HG02840 (cell line): ENCODE measurements around the gene DBF4.
"Not testable (repeated sequence)": the region's sequence is repeated elsewhere in the genome, so short reads cannot be mapped to it uniquely, and the experiment has no call there.

Experiments
- ATAC-seq: cut with Tn5 transposase; IDR thresholded peaks from one replicate; pipeline ENCODE4 v1.9.1; 2021; ENCODE audit warnings: mild to moderate bottlenecking, moderate library complexity, moderate number of reproducible peaks; ENCODE audit not compliant: unreplicated experiment, low FRiP score

The DBF4 gene

DNA sequence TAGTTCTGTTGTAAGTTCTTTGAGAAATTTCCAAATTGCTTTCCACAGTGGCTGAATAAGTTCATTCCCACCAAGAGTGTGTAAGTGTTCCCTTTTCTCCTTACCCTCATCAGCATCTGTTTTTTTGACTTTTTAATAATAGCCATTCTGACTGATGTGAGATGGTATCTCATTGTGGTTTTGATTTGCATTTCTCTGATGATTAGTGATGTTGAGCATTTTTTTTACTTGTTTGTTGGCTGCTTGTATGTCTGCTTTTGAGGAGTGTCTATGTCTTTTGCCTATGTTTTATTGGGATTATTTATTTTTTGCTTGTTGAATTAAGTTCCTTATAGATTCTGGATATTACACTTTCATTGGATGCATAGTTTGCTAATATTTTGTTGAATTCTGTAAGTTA lies 69.6 kb downstream of the DBF4 start:
- not testable (repeated sequence) for ATAC-seq

DNA sequence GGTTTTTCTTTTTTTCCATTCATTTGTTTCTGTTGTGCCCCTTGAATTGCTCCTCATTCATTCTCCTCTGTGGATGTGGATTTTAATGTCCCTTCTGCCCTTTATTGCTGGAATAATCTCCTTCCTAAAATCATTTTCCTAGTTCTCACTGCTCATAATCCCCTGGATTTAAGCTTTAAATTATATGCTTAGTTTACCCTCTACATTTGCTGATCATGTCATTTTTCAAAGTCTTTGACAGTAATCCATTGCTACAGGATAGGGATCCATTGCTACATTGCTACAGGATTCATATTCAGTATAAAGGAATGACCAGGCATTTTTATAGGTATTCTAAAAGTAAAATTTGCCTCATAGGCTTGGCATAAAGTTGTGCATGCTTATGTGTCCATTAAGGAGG lies 72.1 kb downstream of the DBF4 start:
- ATAC-seq = no peak
